HFF-Myc (cell line): ENCODE measurements around the gene DNHD1.

Experiments
- DNase-seq: peaks from one replicate; pipeline ENCODE4 v3.0.0-alpha.2; 2011; ENCODE audit warnings: low read depth; ENCODE audit errors: extremely low read depth
- H3K4me3 ChIP-seq: replicated peaks from 2 replicates; pipeline ENCODE4 v1.5.1; 2011; ENCODE audit warnings: low read depth, mild to moderate bottlenecking, control low read depth, low read length
- CTCF ChIP-seq: IDR thresholded peaks from 2 replicates; pipeline ENCODE4 v1.5.1; 2012; ENCODE audit warnings: mild to moderate bottlenecking, low read depth, low read length, control low read depth; ENCODE audit errors: missing control alignments

DNHD1 gene

GRCh38 chr11:6473451-6474412 lies 23.3 kb upstream of the DNHD1 start, which contains the start of gene TRIM3:
Gene TRIM3 (minus strand): TSS chr11:6473941. CDS start chr11:6465695, 8,246 bp downstream.
- peak within 1 kb of the TSS; percentile 82 for H3K4me3 ChIP-seq
- peak; percentile 59 for DNase-seq
- peak; percentile 35 for TF ChIP-seq CTCF

GRCh38 chr11:6474413-6474792 lies 22.7 kb upstream of the DNHD1 start:
- peak overlapping the region; percentile 49 for H3K4me3 ChIP-seq
- no peak for DNase-seq
- no peak for TF ChIP-seq CTCF

- TF ChIP-seq CTCF: no peak
- no peak for DNase-seq
- H3K4me3 ChIP-seq: peak overlapping the region; percentile 49; the same call in 1 of the 2 replicates
Measured at GRCh38 chr11:6474806-6475500, 22.1 kb upstream of the DNHD1 start.

- no peak for DNase-seq
- TF ChIP-seq CTCF: peak; percentile 3
- no peak overlapping the region for H3K4me3 ChIP-seq
Measured at GRCh38 chr11:6475936-6476335, 21.1 kb upstream of the DNHD1 start.

- H3K4me3 ChIP-seq: no peak overlapping the region
- TF ChIP-seq CTCF: no peak
- DNase-seq: no peak
Measured at GRCh38 chr11:6476571-6476970, 20.5 kb upstream of the DNHD1 start.

- H3K4me3 ChIP-seq: peak overlapping the region; percentile 87
- no peak for TF ChIP-seq CTCF
- no peak for DNase-seq
Measured at GRCh38 chr11:6480299-6480914, 16.7 kb upstream of the DNHD1 start.
